ENCODE results near the gene GPBAR1. TPM values are rescaled to one million over a fixed set of nuclear protein-coding genes. Genes with fewer than 3 reads are reported as not detected.

The GPBAR1 gene
- total and polyA plus RNA-seq, 9 of the 15 experiments (the other 6 are each of a cell fraction or from before 2014, with no cell fraction given), result not detected

GRCh38 chr2:218228366-218229090 lies 32.3 kb upstream of the GPBAR1 start:
- Histone ChIP-seq H3K9ac (ENCODE audit: insufficient read depth in 1 of 2, low read depth in 2 of 2, low read length in 2 of 2) (no peak overlapping the region), H3K27me3 (ENCODE audit: control insufficient read depth in 2 of 2, insufficient read depth in 2 of 2, low read length in 2 of 2) (no peaks in the 10 kb centered on the region), H3K27ac (ENCODE audit: extremely low read depth, low read depth, low read length) (no peak overlapping the region; the same call in 2 of the 3 replicates), H3K79me2 (ENCODE audit: control insufficient read depth, insufficient read depth, low read length) (peaks cover 5% of the 10 kb centered on the region; the same call in 2 of the 3 replicates), H3K4me3 (no peak overlapping the region), H2AFZ (ENCODE audit: low read depth, low read length) (no peak overlapping the region), H4K20me1 (replicated peaks; ENCODE audit: control insufficient read depth, insufficient read depth, low read length) (no peaks in the 10 kb centered on the region), H3K9me1 (ENCODE audit: control insufficient read depth, insufficient read depth, low read length) (no peaks in the 10 kb centered on the region), H3K4me2 (ENCODE audit: insufficient read depth, low read length) (no peak overlapping the region), H3K4me1 (replicated peaks in 1 of 2; ENCODE audit: control insufficient read depth in 2 of 2, insufficient read depth in 2 of 2, low read length in 2 of 2) (no peaks in the 10 kb centered on the region; a peak in 1 of 5 replicates), H3K9me3 (replicated peaks; ENCODE audit: control insufficient read depth, insufficient read depth, low read depth, low read length) (no peaks in the 10 kb centered on the region), H3K36me3 (ENCODE audit: control insufficient read depth, insufficient read depth, low read length) (peaks cover 72% of the 10 kb centered on the region)
- 91% methylated on average over 6 of the region's 6 CpGs for WGBS (ENCODE audit: insufficient coverage, low coverage, missing lambda C conversion rate)
- DNase-seq (ENCODE audit: extremely low read depth in 1 of 4, low spot score in 3 of 4), result no peak
- in situ Hi-C loops (cut with MboI) (no loop called here), intact Hi-C loops (cut with micrococcal nuclease) (no loop called here)
- ChIA-PET CTCF (ENCODE audit: low intra/inter-chr PET ratio) (no interaction called here), POLR2A (interaction anchor here (0.7 to 1.5 kb wide), 3 partner anchors 16 to 42 kb away, joined by 3 read pairs; partner anchors contain the start of gene PNKD)
- no TSS peak for BruUV-seq (replicated peaks)
- TF ChIP-seq CEBPB (tag; IDR thresholded peaks at IDR 0.05) (peak; percentile 92), BRCA1 (IDR thresholded peaks at IDR 0.05) (no peak), BRCA1 (CRISPR knock-in tag; IDR thresholded peaks at IDR 0.05) (no peak), ZNF316 (IDR thresholded peaks at IDR 0.05) (0 out of 2 replicates have a peak, but pooled peaks have one; percentile 19), CEBPG (CRISPR knock-in tag; IDR thresholded peaks at IDR 0.05) (0 out of 2 replicates have a peak, but pooled peaks have one; percentile 16), CEBPG (tag; conservative IDR thresholded peaks at IDR 0.05 in 1 of 2, IDR thresholded peaks at IDR 0.05 in 1 of 2) (peak; percentile 83 to 96)
- ATAC-seq, result no peak
- peak; percentile 32 for FAIRE-seq

Measured in K562 (cell line).